Measurements from ENCODE around the gene PPP4R3B.
"Not testable (repeated sequence)": the region's sequence is repeated elsewhere in the genome, so short reads cannot be mapped to it uniquely, and the experiment has no call there.

Gene PPP4R3B

DNA sequence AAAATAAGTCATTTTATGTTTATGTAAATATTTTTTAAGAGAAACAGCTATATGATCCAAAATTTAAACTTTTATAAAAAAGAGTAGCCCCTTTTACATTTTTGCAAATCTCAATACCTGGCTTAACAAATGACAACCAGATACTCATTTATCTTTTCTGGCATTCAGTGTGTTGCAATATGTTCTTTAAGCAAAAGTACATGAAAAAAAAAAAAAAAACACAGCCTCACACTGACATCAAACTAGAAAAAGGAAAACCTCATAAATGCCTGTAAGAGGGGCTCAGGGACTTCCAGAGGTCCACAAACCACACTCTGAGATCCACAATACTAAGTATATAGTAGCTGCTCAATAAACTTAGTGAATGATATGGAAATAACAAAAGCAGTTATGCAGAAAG is 21.9 kb downstream of the PPP4R3B start:
- no peak for DNase-seq

DNA sequence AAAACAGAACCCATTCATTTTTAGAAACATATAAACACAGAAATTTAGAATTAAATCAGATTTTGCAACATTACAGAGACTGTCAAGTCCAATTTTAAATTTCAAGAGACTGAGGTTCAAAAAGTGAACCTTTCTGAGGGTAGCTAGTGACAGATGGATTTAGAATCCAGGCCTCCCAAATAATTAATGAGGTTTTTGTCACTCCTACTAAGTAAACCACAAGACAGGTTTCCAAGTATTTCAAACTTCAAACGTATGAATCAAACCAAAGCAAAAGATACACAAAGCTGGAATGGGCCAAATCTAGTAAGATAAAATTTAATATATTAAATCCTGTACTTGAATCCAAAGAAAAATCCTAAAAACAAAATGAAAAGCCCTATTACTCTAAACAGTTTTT is 25.3 kb downstream of the PPP4R3B start:
- DNase-seq, result no peak

DNA sequence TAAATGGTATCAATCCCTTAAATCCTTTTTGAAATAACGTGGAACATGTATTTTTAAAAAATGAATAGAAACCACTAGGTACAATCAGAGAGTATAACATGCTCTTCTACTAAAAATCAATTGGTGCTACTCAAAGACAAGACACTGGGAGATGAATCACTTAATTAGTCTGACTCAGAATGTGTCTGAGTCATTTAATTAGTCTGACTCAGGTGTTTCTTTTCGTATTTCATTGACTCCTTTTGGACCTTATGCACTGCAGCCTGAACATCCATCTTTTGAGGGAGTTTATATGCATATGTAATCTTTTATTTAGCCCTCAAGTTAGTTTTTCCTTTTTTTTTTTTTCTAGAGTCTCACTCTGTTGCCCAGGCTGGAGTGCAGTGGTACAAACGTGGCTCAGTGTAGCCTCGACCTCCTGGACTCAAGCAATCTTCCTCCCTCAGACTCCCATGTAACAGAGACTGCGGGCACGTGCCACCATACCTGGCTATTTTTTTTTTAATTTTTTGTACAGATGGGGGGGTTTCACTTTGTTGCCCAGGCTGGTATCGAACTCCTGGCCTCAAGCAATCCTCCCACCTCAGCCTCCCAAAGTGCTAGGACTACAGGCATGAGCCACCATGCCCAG is 26.5 kb downstream of the PPP4R3B start:
- DNase-seq, result peak; percentile 11

DNA sequence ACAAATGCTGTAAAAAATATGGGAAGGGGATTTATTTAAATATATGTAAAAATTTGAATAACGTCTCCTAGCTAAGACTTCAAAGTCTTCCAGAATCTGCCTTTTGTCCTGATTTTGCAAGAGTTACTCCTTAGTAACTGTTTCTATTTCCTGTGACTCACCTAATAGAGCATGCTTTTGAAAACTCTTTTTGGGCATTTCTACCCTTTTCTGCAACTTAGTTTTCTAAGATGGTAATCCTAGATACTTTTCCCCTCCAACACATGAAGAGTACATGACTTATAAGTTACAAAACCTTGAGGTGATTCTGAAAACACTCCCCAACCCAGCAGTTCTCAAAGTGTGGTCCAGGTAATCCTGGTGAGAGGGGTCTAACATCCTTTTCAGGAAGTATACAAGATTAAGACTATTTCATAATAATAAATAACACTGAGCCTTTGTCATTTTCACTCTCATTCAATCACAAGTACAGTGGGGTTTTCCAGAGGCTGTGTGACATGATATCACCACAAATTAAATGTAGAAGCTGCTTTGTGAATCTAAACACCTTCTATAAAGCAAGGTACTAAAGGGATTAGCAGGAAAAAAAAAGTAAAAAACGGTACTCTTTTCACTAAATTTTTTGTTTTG is 31.9 kb downstream of the PPP4R3B start:
- no peak for DNase-seq

DNA sequence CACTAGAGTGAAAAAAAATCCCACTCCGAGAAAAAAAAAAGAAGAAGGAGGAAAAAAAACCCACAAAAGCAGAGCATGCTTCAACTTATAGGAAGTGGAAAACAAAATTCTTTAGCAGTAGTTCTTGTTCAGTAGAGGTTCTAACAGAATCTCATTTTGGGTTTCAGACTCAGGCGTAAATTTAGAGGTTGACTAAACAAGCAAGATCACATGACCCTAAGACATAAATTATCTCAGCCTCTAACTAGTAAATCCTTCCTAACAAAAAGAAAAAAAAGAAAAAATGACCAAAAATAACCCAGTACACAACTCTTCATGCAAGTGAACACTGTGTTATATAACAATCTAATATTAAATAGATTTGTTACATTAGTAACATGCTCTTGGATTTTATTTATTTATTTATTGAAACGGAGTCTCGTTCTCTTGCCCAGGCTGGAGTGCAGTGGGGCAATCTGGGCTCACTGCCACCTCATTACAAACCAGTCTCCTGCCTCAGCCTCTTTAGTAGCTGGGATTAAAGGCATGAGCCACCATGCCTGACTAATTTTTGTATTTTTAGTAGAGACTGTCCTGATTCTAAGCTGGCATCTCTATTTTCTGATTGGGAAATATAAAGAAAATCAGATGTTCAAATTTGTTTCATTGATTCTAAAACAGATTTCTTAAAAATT is 35.4 kb downstream of the PPP4R3B start:
- no peak for DNase-seq

DNA sequence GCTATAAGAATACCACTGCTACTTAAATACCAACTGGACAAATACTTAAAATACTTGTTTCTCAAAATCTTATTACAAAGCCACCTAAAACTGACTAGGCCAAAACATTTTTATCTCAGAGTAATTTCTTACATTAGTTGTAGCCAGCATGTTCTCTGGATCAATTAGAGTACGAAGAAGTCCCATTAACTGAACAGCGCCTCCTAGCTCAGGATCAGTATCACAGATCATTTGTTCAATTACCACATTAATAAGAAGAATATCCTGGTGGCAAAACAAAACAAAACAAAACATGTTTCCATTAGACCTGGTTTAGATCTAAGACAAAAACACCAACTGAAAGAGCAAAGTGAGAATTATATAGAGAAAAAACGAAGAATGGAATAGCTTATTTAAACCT is 36.0 kb downstream of the PPP4R3B start:
- peak; percentile 33 for DNase-seq

DNA sequence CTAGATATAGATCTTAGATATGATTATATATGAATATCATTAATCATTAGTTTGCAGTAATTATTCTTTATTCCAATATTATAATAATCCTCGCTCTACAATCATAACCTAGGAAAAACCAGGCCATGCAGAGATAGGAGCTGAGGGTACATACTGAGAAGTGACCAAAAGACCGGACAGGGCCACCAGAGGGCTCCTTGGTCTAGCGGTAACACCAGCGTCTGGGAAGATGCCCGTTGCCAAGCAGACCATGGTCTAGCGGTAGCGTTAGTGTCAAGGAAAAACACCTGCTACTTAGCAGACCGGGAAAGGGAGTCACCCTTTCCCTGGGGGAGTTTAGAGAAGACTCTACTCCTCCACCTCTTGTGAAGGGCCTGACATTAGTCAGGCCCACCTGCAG is 48.4 kb downstream of the PPP4R3B start:
- DNase-seq, result not testable (repeated sequence)

DNA sequence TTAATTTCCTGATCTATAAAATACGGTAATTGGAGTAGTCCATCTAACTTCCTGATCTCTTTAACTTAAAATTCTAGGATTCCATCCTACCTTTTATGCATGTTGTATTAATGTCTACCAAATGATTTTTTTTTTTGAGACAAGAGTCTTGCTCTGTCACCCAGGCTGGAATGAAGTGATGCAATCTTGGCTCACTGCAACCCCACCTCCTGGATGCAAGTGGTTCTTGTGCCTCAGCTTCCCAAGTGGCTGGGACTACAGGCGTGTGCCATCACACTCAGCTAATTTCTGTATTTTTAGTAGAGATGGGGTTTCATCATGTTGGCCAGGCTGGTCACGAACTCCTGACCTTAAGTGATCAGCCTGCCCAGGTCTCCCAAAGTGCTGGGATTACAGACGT is 50.1 kb downstream of the PPP4R3B start:
- no peak for DNase-seq

DNA sequence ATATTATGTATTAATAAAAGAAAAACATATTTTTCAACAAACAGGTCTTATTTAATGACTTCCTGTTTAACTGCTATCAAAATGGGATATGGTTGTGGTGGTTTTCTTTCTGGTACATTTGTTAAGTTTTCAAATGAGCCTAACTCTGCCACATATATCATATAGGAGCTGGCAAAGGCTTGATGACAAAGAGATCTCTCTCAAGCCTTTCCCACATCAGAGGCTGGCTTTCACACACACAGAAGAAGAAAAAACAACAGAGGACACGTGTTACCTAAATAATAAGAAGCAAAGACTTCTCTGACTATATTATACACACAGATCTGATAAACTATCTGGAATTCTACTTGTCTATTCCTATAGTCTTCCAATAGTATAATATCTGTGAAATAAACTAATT is 51.8 kb downstream of the PPP4R3B start:
- peak; percentile 14 for DNase-seq

DNA sequence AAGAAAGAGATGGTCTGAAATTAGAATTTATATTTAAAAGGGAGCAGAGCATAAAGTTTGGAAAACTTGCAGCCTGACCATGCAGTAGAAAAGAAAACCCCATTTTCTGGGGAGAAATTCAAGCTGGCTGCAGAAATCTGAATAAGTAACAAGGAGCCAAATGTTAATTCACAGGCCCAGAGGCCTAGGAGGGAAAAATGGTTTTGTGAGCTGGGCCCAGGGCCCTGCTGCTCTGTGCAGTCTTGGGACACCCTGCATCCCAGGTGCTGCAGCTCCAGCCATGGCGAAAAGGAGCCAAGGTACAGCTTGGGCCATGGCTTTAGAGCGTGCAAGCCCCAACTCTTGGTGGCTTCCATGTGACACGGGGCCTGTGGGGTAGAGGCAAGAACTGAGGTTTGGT is 56.6 kb downstream of the PPP4R3B start:
- DNase-seq, result no peak

DNA sequence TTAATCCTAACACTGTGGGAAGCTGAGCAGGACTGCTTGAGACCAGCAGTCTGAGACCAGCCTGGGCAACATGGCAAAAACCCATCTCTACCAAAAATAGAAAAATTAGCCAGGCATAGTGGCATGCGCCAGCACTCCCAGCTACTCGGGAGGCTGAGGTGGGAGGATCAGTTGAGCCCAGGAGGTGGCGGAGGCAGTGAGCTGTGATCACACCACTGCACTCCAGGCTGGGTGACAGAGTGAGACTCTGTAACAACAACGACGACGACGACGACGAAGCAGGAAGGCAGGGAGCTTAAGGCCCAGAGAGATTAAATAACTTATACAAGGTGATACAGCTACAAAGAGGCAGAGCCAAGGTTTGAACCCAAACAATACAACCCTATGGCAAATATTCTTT is 60.6 kb downstream of the PPP4R3B start:
- DNase-seq, result no peak

DNA sequence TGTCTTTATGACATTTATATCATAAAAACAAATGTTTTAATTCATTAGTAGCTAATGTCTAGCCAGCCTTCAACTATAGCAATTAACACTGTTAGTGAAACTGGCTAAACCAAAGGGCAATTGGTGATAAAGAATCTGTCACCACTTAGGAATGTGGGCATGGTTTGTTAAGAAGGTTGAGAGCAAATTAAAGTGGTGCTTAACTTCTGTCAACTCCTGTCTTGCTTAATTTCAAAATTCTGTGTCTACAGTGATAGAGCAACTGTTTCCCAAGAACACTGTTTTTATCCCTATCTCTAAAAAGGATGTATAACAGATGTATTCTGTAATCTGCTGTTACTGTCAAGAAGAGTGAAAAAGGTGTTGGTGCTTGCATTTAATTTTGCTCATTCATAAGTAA is 61.4 kb downstream of the PPP4R3B start:
- no peak for DNase-seq

DNA sequence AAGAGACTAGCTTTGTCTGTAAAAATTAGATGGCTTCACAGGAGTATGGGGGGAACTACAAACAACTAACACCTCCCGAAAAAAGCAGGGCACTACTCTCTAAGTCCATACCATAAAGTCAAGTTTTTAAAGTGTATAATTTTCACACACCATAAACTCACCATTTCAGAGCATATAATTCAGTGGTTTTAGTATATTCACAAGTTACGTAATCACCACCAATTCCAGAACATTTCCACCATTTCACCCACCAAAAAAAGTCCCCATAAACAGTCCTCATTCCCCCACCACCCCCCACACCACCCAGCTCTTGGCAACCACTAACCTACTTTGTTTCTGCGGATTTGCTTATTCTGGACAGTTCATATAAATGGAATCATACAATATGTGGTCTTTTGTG is 64.1 kb downstream of the PPP4R3B start:
- no peak for DNase-seq

DNA sequence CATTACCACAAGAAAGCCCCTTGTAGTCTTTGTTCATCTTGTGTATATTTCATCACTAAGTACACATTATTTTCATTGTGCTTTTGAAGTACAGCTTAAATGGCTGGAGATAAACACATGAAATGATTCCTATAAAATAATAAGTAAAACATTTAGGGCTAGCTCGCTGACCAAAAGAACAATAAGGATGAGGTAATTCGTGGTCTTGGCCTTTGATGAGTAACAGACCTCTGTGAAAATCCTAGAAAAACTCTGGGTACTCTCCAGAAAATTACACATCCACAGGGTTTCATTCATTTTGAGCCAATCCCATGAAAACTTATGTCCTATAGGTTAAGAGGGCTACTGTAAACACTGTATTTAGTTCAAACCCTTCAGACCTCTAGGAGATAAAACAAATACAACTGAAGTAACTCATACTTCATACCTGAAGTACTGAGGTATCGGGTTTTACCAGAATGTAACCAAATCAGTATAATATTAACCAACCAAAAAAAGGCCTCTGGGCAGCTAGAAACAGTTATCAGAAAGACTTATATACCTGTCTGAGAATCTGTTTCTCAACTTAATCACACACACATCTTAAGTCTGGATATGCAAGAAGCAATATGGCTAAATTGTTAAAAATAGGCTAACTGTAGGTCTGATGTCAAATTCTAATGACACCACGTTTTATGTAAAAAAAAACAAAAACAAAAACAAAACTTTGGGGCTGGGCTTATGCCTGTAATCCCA is 66.9 kb downstream of the PPP4R3B start:
- DNase-seq, result no peak

DNA sequence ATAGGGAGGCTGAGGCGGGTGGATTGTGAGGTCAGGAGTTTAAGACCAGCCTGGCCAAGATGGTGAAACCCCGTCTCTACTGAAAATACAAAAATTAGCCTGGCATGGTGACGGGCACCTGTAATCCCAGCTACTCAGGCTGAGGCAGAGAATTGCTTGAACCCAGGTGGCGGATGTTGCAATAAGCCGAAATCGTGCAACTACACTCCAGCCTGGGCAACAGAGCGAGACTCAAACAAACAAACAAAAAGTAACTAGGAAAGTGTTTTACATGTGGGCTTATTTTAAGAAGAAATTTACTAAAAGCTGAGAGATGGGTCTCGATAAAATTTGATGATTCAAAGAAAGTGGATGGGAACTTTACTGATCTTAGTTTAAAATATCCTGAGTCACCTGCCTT is 69.7 kb downstream of the PPP4R3B start:
- not testable (repeated sequence) for DNase-seq

DNA sequence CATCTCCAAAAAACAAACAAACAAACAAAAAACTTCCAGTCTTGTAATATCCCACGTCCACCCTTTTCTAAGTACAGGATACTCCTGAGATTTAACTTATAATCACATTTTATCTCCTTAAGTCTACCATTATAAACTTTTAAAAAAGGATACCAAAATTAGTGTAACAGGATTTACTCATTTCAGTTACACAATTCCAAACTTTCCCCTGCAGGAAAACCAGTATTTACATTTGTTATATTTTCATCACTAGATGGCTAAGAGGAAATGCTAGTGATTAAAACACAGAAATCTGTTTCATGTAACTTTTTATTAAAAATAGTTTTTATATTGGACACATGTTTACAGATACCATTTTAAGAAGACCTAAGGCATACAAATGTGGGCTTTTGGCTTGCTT is 70.4 kb downstream of the PPP4R3B start:
- no peak for DNase-seq

DNA sequence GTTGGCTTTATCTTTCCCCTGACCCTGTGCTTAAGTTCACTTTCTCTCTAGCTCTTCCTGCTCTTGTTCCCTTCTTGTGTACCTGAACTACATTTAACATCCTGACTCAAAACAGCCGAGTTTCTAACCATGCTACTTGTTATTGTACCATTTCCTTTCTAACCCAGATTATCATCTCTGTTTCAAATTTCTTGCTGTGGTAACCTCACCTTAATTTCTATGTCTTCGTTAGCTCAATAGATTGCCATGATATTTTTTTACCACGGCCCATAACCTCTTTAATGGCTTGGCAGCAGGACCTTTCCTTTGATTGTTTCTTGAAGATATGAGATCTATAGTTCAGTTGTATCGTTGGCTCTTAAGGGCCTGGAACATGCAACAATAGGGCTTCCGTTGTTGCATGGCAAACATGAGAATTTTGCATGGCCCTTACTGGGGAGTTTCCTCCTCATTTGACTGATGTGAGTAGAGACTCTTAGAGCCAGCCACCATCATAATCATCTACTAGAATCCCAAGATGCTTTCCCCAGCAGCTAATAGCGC is 86.8 kb downstream of the PPP4R3B start:
- peak; percentile 37 for DNase-seq

DNA sequence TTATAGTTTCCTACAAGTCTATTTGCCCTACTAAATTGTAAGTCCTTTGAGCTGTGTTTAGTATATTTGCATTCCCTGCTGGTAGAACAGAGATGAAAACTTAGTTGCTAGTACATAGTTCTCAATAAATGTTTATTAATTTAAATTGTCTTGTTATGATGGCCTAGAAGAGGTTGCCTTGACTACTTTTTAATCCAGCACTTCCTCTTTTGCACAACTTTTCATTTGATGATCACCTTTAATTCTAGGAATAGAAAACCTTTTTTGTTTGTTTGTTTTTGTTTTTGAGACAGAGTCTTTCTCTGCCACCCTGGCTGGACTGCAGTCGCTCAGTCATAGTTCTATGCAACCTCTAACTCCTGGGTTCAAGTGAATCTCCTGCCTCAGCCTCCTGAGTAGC is 91.2 kb downstream of the PPP4R3B start:
- DNase-seq, result no peak

DNA sequence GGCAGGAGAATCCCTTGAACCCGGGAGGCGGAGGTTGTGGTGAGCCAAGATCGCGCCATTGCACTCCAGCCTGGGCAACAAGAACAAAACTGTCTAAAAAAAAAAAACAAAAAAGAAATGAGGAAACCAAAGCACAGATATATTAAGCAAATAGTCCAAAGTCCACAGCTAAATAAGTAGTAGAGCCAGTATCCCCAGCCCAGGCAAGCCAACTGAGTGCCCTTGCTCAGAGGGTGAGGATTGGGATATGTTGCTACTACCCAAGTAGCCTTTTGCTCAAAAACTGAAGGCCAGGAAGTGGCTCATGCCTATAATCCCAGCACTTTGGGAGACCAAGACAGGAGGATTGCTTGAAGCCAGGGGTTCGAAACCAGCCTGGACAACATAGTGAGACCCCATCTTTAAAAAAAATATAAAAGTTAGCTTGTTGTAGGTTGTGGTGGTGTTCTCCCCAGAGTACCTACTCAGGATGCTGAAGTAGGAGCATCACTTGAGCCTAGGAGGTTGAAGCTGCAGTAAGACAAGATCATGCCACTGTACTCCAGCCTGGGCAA is 92.5 kb downstream of the PPP4R3B start:
- no peak for DNase-seq

DNA sequence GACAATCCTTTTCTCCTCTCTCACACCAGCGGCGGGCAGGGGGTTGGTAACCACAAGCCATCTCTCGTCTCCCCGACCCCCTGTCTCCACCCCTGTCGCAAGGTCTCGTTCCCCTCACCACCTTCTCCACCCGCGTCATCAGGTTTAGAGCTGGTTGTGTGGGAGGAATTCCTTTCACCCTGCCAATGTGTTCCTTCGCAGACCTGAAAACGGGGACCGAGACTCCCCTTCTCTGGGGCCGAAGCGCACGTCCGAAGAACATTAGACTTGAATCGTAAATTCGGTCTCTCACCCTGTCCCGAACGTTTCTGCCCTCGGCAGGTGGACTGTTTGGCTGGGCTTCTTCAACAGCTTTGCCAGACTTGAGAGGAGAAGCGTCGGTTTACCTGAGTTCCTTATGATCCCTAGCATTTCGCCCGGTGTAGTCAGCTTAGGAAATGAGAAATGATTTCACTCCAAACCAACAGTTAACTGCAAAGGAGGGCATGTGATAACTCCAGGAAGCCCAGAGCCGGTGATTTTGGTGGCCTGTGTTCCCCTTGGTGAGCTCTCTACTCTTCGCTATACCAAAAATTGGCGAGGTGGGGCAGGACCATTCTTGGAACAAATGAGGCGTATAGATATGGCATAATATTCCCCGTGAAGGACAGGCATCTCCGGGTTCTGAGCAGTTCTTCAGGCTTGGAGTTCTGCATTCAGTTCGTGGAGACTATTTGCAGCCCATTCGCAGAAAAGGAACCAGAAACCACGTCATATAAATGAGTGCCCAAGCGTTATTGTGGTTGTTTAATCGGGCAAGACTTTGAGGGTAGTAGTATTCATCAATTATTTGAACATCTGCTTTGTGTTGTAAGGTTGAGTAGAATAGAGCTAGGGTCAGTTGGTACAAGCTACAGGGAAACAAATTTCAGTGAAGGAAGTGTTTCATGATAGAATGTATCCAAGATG is 97.2 kb downstream of the PPP4R3B start:
- peak; percentile 57 for DNase-seq

DNA sequence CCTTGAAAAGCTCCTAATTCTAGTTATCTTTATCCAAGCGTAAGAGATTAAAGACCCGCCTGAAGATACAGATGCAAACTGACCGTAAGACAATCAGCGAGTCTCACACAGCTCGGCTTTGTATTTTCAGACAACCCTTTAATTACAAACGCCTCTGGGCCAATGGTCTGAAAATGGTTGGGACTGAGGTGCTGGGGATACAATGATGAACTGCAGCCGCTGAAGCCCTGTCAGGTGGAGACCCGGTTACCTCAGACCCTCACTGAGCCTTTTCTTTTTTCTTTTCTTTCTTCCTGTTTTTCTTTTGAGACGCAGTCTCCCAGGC is 98.6 kb downstream of the PPP4R3B start:
- DNase-seq, result no peak

DNA sequence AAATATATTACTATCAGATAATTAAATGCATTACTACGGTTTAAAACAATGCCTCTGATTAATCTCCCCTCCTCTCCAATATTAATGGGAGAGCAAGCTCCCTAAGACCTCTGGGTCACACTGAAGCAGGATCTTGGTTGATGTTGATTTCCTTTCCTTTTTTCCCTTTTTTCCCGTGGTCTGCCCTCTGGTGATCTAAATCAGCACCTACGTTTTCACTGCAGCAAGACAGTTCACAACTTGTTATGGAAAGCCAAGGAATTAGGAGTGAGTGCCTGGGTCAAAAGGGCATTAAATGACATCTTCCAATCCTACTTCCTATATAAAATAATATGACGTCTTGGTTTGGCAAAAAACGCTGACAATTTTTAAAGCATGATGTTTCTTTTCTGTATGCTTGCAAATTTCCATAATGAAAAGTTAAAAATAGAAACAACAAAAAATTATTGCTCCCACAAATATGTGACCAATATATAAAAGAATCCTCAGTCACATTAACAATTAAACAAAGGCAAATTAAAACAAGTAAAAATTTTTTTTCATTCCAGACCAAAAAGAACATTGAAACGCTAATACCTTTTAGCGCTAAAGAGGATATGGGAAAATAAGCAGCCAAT is 105.8 kb downstream of the PPP4R3B start:
- DNase-seq, result no peak
